Parathyroid adenoma (tissue), 2 donors: ENCODE data around the gene ZNF611.

ENCODE experiments used
- H2AFZ ChIP-seq: fragments of 300-600 bp; sonication (generic); one replicate; pipeline ENCODE4 v1.7.0; 2017; ENCODE audit warnings: antibody characterized with exemption, mild to moderate bottlenecking
- H3K27ac ChIP-seq: fragments of 300-600 bp; sonication (generic); one replicate; pipeline ENCODE4 v1.7.0; 2017
- H3K27me3 ChIP-seq: fragments of 300-600 bp; sonication (generic); one replicate; pipeline ENCODE4 v1.7.0; 2017; ENCODE audit warnings: low read length; ENCODE audit not compliant: control insufficient read depth, insufficient read depth
- H3K36me3 ChIP-seq: fragments of 300-600 bp; sonication (generic); one replicate; pipeline ENCODE4 v1.7.0; 2017; ENCODE audit warnings: low read length; ENCODE audit not compliant: control insufficient read depth, insufficient read depth
- H3K4me1 ChIP-seq: fragments of 300-600 bp; sonication (generic); one replicate; pipeline ENCODE4 v1.7.0; 2017; ENCODE audit warnings: control low read depth
- H3K4me2 ChIP-seq: fragments of 300-600 bp; sonication (generic); one replicate; pipeline ENCODE4 v1.7.0; 2017; ENCODE audit warnings: low read length
- H3K4me3 ChIP-seq: fragments of 300-600 bp; sonication (generic); one replicate; pipeline ENCODE4 v1.7.0; 2017; ENCODE audit warnings: low read depth, low read length
- H3K79me2 ChIP-seq: fragments of 300-600 bp; sonication (generic); one replicate; pipeline ENCODE4 v1.7.0; 2017; ENCODE audit warnings: control low read depth
- H3K9ac ChIP-seq: fragments of 300-600 bp; sonication (generic); one replicate; pipeline ENCODE4 v1.7.0; 2017; ENCODE audit warnings: mild to moderate bottlenecking
- H3K9me3 ChIP-seq: fragments of 300-600 bp; sonication (generic); one replicate; pipeline ENCODE4 v1.7.0; 2017; ENCODE audit warnings: low read length; ENCODE audit not compliant: control insufficient read depth
- TF ChIP-seq, protein P1 (sequence below): fragments of 300-600 bp; sonication (generic); IDR thresholded peaks from one replicate; pipeline ENCODE4 v1.7.0; 2017; ENCODE audit warnings: antibody characterized with exemption, mild to moderate bottlenecking
- donor health status: primary hyperparathyroidism.

Gene ZNF611

DNA sequence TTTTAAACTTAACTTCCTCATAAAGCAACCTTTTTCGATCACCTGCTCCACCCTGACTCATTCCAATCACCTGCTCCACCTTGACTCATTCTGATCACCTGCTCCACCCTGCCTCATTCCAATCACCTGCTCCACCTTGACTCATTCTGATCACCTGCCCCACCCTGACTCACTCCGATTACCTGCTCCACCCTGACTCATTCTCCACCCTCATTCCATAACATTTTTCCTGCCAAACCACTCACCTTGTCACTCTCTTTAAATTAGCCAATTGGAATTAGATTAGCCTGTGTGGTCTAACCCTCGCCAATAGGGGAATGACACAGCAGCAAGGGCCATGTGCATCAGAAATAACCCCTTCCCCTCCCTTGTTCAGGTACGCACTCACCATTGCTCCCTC lies 64.8 kb downstream of the ZNF611 start:
- TF ChIP-seq, protein P1, sequence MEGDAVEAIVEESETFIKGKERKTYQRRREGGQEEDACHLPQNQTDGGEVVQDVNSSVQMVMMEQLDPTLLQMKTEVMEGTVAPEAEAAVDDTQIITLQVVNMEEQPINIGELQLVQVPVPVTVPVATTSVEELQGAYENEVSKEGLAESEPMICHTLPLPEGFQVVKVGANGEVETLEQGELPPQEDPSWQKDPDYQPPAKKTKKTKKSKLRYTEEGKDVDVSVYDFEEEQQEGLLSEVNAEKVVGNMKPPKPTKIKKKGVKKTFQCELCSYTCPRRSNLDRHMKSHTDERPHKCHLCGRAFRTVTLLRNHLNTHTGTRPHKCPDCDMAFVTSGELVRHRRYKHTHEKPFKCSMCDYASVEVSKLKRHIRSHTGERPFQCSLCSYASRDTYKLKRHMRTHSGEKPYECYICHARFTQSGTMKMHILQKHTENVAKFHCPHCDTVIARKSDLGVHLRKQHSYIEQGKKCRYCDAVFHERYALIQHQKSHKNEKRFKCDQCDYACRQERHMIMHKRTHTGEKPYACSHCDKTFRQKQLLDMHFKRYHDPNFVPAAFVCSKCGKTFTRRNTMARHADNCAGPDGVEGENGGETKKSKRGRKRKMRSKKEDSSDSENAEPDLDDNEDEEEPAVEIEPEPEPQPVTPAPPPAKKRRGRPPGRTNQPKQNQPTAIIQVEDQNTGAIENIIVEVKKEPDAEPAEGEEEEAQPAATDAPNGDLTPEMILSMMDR, result no peak
- no peak overlapping the region for H3K4me2 ChIP-seq
- no peak overlapping the region for H2AFZ ChIP-seq
- H3K4me3 ChIP-seq, result no peak overlapping the region
- no peak overlapping the region for H3K9ac ChIP-seq
- H3K27ac ChIP-seq, result no peak overlapping the region
- H3K36me3 ChIP-seq, result no peaks in the 10 kb centered on the region
- H3K79me2 ChIP-seq, result no peaks in the 10 kb centered on the region
- no peaks in the 10 kb centered on the region for H3K4me1 ChIP-seq
- H3K9me3 ChIP-seq, result no peaks in the 10 kb centered on the region
- no peaks in the 10 kb centered on the region for H3K27me3 ChIP-seq

DNA sequence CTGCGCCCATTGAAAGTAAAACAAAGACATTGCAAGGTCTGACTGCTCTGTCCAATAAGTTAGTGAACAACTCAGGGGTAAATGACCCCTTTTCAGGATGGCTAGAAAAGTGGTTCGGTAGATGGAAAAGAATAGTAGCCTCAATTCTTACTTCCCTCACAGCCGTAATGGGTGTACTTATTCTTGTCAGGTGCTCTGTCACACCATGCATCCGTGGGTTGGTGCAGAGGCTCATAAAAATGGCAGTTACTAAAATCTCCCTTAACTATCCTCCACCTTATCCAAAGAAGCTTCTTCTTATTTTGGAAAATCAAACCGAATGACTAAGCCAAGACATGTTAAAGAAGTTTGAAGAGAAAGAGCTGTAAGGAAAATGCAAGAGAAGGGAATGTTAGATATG lies 65.3 kb downstream of the ZNF611 start:
- Histone ChIP-seq H3K36me3 (no peaks in the 10 kb centered on the region), H3K4me2 (no peak overlapping the region), H3K27me3 (no peaks in the 10 kb centered on the region)

GRCh38 chr19:52667972-52668371 lies 66.9 kb downstream of the ZNF611 start:
- TF ChIP-seq, protein P1, result no peak
- H3K9me3 ChIP-seq, result no peaks in the 10 kb centered on the region

More for the DNA sequence above, 65.3 kb downstream of the ZNF611 start:
- Histone ChIP-seq H3K9me3 (no peaks in the 10 kb centered on the region), H3K4me1 (no peaks in the 10 kb centered on the region), H2AFZ (no peak overlapping the region), H3K4me3 (no peak overlapping the region), H3K9ac (no peak overlapping the region), H3K27ac (no peak overlapping the region), H3K79me2 (no peaks in the 10 kb centered on the region)
- TF ChIP-seq, protein P1, result no peak

DNA sequence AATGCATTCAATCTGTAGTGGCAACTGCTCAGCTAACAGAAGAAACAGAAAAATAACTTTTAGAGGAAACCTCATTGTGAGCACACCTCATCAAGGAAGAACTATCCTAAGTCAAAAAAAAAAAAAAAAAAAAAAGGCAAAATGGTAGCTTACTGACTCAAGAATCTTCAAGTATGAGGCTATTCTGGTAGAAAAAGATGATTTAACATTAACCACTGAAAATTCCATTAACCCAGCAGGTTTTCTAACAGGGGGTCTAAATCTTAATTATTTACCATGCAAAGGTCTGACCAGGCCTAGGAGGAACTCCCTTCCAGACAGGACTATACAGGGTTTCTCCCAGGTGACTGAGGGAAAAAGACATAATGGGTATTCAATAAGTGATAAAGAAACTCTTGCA lies 68.3 kb downstream of the ZNF611 start:
- H3K4me3 ChIP-seq, result no peak overlapping the region
- TF ChIP-seq, protein P1, result no peak
- H2AFZ ChIP-seq, result no peak overlapping the region
- H3K9ac ChIP-seq, result no peak overlapping the region
- H3K9me3 ChIP-seq, result no peaks in the 10 kb centered on the region
- peaks cover 3% of the 10 kb centered on the region for H3K4me1 ChIP-seq
- H3K36me3 ChIP-seq, result no peaks in the 10 kb centered on the region
- H3K4me2 ChIP-seq, result no peak overlapping the region
- H3K27ac ChIP-seq, result no peak overlapping the region
- no peaks in the 10 kb centered on the region for H3K79me2 ChIP-seq
- H3K27me3 ChIP-seq, result no peaks in the 10 kb centered on the region

More at GRCh38 chr19:52667972-52668371, 66.9 kb downstream of the ZNF611 start:
- H3K4me2 ChIP-seq, result no peak overlapping the region
- no peak overlapping the region for H3K4me3 ChIP-seq
- no peaks in the 10 kb centered on the region for H3K79me2 ChIP-seq
- H3K27me3 ChIP-seq, result no peaks in the 10 kb centered on the region
- H3K4me1 ChIP-seq, result peaks cover 3% of the 10 kb centered on the region
- H3K36me3 ChIP-seq, result no peaks in the 10 kb centered on the region
- no peak overlapping the region for H3K9ac ChIP-seq
- no peak overlapping the region for H2AFZ ChIP-seq
- H3K27ac ChIP-seq, result no peak overlapping the region

GRCh38 chr19:52665529-52665928 lies 69.3 kb downstream of the ZNF611 start:
- Histone ChIP-seq H3K9me3 (no peaks in the 10 kb centered on the region), H3K36me3 (no peaks in the 10 kb centered on the region), H3K9ac (no peak overlapping the region), H3K27ac (no peak overlapping the region), H2AFZ (no peak overlapping the region), H3K4me1 (peaks cover 3% of the 10 kb centered on the region), H3K4me3 (no peak overlapping the region), H3K4me2 (no peak overlapping the region), H3K79me2 (no peaks in the 10 kb centered on the region), H3K27me3 (no peaks in the 10 kb centered on the region)
- TF ChIP-seq, protein P1, result no peak
